ENCODE results near the gene SLCO1B1. TPM values are rescaled to one million over a fixed set of nuclear protein-coding genes. Genes with fewer than 3 reads are reported as not detected.

Gene SLCO1B1
- total RNA-seq, 1 donor from 2014 or later = not detected

DNA sequence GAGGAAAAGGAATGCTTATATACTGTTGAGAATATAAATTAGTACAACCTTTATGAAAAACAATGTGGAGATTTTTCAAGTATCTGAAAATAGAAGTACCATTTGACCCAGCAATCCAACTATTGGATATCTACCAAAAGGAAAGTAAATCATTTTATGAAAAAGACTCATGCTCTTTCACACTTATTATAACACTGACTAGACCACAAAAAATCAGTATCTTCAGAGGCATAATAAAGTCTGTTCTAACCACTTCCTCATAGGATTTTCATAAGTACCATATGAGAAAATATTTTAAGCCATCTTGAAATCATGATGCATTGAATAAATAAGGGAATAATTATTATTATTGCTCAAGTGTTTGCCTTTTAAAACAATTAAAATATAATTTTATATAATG is 90.8 kb downstream of the SLCO1B1 start:
- Mint-ChIP-seq H3K27ac (ENCODE audit: unreplicated experiment) (no peak overlapping the region), H3K36me3 (ENCODE audit: low read depth) (no peaks in the 10 kb centered on the region), H3K4me3 (ENCODE audit: unreplicated experiment) (no peak overlapping the region), H3K9me3 (ENCODE audit: low read depth) (no peaks in the 10 kb centered on the region), H3K4me1 (ENCODE audit: low read depth) (no peaks in the 10 kb centered on the region), H3K27me3 (ENCODE audit: low read depth) (no peaks in the 10 kb centered on the region)
- TF ChIP-seq, protein P1, sequence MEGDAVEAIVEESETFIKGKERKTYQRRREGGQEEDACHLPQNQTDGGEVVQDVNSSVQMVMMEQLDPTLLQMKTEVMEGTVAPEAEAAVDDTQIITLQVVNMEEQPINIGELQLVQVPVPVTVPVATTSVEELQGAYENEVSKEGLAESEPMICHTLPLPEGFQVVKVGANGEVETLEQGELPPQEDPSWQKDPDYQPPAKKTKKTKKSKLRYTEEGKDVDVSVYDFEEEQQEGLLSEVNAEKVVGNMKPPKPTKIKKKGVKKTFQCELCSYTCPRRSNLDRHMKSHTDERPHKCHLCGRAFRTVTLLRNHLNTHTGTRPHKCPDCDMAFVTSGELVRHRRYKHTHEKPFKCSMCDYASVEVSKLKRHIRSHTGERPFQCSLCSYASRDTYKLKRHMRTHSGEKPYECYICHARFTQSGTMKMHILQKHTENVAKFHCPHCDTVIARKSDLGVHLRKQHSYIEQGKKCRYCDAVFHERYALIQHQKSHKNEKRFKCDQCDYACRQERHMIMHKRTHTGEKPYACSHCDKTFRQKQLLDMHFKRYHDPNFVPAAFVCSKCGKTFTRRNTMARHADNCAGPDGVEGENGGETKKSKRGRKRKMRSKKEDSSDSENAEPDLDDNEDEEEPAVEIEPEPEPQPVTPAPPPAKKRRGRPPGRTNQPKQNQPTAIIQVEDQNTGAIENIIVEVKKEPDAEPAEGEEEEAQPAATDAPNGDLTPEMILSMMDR (IDR thresholded peaks at IDR 0.05) = no peak
- DNase-seq (ENCODE audit: low spot score) = no peak

DNA sequence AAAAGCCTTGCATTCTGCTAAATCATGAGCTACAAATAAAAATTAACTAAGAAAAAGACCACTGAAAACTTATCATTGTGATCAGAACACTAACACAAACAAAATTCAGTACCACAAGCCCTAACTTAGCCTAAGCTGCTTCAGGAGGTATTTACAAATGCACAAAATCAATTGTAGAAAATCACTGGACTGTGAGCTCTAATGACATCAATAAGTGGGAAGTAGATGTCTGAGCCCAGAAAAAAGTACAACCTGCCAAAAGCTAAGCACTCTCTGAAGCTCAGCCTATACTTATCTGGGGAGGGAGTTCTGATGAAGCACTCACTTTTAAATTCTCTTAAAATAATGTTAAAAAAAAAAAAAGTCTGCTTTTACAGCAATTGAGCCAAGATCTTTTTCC is 92.9 kb downstream of the SLCO1B1 start:
- no peaks in the 10 kb centered on the region for H3K36me3 Mint-ChIP-seq (ENCODE audit: low read depth)
- no peaks in the 10 kb centered on the region for H3K4me1 Mint-ChIP-seq (ENCODE audit: low read depth)
- DNase-seq (ENCODE audit: low spot score) = no peak
- TF ChIP-seq, protein P1 (IDR thresholded peaks at IDR 0.05) = no peak
- no peaks in the 10 kb centered on the region for H3K9me3 Mint-ChIP-seq (ENCODE audit: low read depth)
- H3K4me3 Mint-ChIP-seq (ENCODE audit: unreplicated experiment) = no peak overlapping the region
- no peaks in the 10 kb centered on the region for H3K27me3 Mint-ChIP-seq (ENCODE audit: low read depth)
- H3K27ac Mint-ChIP-seq (ENCODE audit: unreplicated experiment) = no peak overlapping the region

DNA sequence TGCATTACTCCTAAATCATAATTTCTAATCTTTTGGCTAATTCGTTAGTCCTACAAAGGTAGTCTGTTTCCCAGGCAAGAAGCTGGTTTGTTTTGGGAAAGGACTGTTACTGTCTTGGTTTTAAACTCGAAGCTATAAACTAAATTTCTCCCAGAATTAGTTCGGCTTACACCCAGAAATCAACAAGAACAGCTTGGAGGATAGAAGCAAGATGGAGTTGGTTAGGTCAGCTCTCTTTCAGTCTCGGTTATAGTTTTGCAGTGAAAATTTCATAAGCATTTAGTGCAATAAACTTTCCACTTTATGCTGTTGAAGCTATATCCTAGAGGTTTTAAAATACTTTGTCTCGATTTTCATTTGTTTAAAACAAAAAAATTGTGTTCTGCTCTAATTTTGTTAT is 103.4 kb downstream of the SLCO1B1 start:
- DNase-seq (ENCODE audit: low spot score) = no peak
- no peaks in the 10 kb centered on the region for H3K4me1 Mint-ChIP-seq (ENCODE audit: low read depth)
- TF ChIP-seq, protein P1 (IDR thresholded peaks at IDR 0.05) = no peak
- H3K27me3 Mint-ChIP-seq (ENCODE audit: low read depth) = no peaks in the 10 kb centered on the region
- peaks cover 2% of the 10 kb centered on the region for H3K9me3 Mint-ChIP-seq (ENCODE audit: low read depth)
- H3K27ac Mint-ChIP-seq (ENCODE audit: unreplicated experiment) = no peak overlapping the region
- H3K4me3 Mint-ChIP-seq (ENCODE audit: unreplicated experiment) = no peak overlapping the region
- no peaks in the 10 kb centered on the region for H3K36me3 Mint-ChIP-seq (ENCODE audit: low read depth)

DNA sequence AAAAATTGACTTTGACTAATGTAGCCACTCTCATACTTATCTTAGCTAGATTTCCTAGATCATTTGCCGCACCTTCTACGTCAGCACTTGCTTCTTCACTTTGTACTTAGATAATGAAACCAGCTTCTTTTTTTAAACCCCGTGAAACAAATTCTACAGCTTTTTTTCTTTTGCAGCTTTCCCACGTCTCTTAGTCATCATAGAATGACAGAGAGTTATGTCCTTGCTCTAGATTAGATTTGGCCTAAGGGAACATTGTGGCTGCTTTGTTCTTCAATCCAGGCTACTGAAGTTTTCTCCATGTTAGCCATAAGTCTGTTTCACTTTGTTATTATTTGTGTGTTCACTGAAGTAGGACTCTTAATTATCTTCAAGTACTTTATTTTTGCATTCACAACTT is 108.9 kb downstream of the SLCO1B1 start:
- Mint-ChIP-seq H3K4me3 (ENCODE audit: unreplicated experiment) (no peak overlapping the region), H3K27ac (ENCODE audit: unreplicated experiment) (no peak overlapping the region), H3K9me3 (ENCODE audit: low read depth) (peaks cover 8% of the 10 kb centered on the region), H3K36me3 (ENCODE audit: low read depth) (peaks cover 6% of the 10 kb centered on the region), H3K4me1 (ENCODE audit: low read depth) (no peaks in the 10 kb centered on the region), H3K27me3 (ENCODE audit: low read depth) (peaks cover 5% of the 10 kb centered on the region)
- TF ChIP-seq, protein P1 (IDR thresholded peaks at IDR 0.05) = no peak
- DNase-seq (ENCODE audit: low spot score) = no peak

DNA sequence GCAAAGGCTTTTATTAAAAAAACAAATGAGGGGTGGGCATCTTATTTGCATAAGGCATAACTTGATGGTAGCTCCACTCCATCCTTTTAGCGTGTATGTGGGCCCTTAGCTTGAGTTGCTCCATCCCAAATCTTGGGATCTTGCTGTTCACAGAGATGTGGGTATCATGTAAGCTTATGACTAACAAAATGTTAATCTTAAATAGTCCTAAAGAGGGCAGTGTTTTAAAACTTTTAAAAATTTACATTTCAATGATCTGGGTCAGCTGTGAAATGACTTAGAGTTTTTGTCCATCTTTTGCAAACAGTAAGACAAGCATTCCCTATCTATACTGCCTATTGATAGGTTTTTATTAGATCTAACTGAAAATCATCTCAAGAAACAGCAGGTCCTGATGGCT is 117.7 kb downstream of the SLCO1B1 start:
- DNase-seq (ENCODE audit: low spot score) = no peak
- Mint-ChIP-seq H3K4me3 (ENCODE audit: unreplicated experiment) (no peak overlapping the region), H3K36me3 (ENCODE audit: low read depth) (peaks cover under 1% of the 10 kb centered on the region), H3K27me3 (ENCODE audit: low read depth) (peaks cover 3% of the 10 kb centered on the region), H3K4me1 (ENCODE audit: low read depth) (no peaks in the 10 kb centered on the region), H3K9me3 (ENCODE audit: low read depth) (peaks cover under 1% of the 10 kb centered on the region), H3K27ac (ENCODE audit: unreplicated experiment) (no peak overlapping the region)
- TF ChIP-seq, protein P1 (IDR thresholded peaks at IDR 0.05) = peak; percentile 79

Data from chondrocyte (in vitro differentiated cells).